ENCODE results near the gene ZNF624.

DNA sequence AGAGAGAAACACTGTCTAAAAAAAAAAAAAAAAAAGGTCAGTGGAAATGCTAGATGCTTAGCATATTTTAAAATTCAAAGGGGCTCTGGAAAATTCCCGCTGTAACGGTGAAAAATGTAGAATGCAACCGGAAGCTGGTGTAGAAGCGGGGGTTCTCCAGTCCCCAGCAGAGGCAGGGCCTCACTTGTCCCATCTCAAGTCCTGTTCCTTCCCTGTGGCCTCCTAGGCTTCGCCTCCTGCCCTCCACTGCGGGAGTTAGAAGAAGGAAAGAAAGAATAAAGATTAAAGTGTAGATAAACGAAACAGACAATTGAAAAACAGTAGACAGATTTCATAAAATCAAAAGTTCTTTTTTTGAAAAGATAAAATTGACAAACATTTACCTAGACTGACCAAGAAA lies 69.9 kb downstream of the ZNF624 start:
- TF ChIP-seq, protein P1, sequence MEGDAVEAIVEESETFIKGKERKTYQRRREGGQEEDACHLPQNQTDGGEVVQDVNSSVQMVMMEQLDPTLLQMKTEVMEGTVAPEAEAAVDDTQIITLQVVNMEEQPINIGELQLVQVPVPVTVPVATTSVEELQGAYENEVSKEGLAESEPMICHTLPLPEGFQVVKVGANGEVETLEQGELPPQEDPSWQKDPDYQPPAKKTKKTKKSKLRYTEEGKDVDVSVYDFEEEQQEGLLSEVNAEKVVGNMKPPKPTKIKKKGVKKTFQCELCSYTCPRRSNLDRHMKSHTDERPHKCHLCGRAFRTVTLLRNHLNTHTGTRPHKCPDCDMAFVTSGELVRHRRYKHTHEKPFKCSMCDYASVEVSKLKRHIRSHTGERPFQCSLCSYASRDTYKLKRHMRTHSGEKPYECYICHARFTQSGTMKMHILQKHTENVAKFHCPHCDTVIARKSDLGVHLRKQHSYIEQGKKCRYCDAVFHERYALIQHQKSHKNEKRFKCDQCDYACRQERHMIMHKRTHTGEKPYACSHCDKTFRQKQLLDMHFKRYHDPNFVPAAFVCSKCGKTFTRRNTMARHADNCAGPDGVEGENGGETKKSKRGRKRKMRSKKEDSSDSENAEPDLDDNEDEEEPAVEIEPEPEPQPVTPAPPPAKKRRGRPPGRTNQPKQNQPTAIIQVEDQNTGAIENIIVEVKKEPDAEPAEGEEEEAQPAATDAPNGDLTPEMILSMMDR (conservative IDR thresholded peaks at IDR 0.05), result no peak
- no peak for TF ChIP-seq EZH2 (IDR thresholded peaks at IDR 0.05; ENCODE audit: low read depth)
